GM12874 (cell line): ENCODE measurements around the gene GUCY2D.

Experiments
- TF ChIP-seq, protein P1 (sequence below): IDR thresholded peaks from 2 replicates; pipeline ENCODE4 v1.5.1; 2011; ENCODE audit warnings: low read depth, mild to moderate bottlenecking, control low read depth, low read length, moderate library complexity; ENCODE audit not compliant: insufficient read depth

GUCY2D gene

GRCh38 chr17:8046306-8046928 lies 44.0 kb downstream of the GUCY2D start:
- TF ChIP-seq, protein P1, sequence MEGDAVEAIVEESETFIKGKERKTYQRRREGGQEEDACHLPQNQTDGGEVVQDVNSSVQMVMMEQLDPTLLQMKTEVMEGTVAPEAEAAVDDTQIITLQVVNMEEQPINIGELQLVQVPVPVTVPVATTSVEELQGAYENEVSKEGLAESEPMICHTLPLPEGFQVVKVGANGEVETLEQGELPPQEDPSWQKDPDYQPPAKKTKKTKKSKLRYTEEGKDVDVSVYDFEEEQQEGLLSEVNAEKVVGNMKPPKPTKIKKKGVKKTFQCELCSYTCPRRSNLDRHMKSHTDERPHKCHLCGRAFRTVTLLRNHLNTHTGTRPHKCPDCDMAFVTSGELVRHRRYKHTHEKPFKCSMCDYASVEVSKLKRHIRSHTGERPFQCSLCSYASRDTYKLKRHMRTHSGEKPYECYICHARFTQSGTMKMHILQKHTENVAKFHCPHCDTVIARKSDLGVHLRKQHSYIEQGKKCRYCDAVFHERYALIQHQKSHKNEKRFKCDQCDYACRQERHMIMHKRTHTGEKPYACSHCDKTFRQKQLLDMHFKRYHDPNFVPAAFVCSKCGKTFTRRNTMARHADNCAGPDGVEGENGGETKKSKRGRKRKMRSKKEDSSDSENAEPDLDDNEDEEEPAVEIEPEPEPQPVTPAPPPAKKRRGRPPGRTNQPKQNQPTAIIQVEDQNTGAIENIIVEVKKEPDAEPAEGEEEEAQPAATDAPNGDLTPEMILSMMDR: no peak

- TF ChIP-seq, protein P1: no peak
Measured at GRCh38 chr17:8046929-8047768, 44.7 kb downstream of the GUCY2D start.

GRCh38 chr17:8047769-8048110 lies 45.3 kb downstream of the GUCY2D start:
- TF ChIP-seq, protein P1: no peak

GRCh38 chr17:8048236-8048635 lies 45.8 kb downstream of the GUCY2D start:
- TF ChIP-seq, protein P1: no peak

DNA sequence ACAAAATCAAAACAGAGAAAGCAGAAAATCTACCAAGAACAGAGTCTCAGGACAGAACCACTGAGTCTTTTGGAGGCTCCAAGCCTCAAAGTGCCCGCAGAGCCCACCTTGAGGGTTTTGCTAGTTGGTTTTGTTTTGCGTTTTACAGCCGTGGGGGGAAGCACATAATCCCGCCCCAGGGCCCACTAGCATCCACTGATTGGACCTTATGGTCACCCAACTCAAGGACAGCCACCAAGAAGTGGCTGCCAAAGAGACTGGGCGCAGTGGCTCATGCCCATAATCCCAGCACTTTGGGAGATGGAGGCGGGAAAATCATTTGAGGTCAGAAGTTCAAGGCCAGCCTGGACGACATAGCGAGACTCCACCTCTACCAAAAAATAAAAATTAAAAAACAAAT lies 46.3 kb downstream of the GUCY2D start:
- TF ChIP-seq, protein P1: no peak

DNA sequence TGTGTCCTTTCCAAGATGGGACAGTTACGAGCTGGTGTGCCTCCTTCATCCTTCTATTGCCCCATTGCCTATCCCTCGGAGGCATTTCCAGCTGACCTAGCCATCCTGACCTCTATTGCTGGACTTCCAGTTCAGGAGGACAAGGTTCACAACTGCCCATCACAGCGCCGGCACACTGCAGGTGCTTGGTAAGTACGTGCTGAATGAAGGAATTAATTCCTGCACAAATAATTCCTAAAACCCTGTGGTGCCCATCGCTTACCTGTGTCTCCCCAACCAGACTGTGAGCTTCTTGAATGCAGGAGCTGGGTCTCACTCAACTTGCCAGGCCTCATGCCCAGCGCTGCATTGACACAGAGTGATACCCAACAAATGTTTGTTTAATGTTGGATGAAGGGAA lies 49.4 kb downstream of the GUCY2D start:
- TF ChIP-seq, protein P1: no peak

- TF ChIP-seq, protein P1: no peak
Measured at GRCh38 chr17:8052256-8053252, 50.1 kb downstream of the GUCY2D start.
